ENCODE measurements around the gene HCRTR2. TPM values are rescaled to one million over a fixed set of nuclear protein-coding genes. Genes with fewer than 3 reads are reported as not detected.

HCRTR2 gene
- total RNA-seq, 1 experiment from 2014 or later: not detected

GRCh38 chr6:55180258-55180657 is 5.9 kb downstream of the HCRTR2 start:
- POLR2A ChIA-PET (ENCODE audit: unreplicated experiment): no interaction called here
- CTCF ChIA-PET: interaction anchor here (0.5 kb wide), 1 partner anchor 1044 kb away, joined by 3 read pairs; no protein-coding TSS in a partner anchor
- no peak for DNase-seq

GRCh38 chr6:55182016-55182650 is 7.8 kb downstream of the HCRTR2 start:
- intact Hi-C loops (cut with micrococcal nuclease): no loop called here
- no peaks in the 10 kb centered on the region for H3K36me3 ChIP-seq (ENCODE audit: low read depth, low read length)
- H3K27me3 ChIP-seq (ENCODE audit: low read length): peaks cover 7% of the 10 kb centered on the region; the same call in 1 of the 2 replicates
- ATAC-seq (no peak), DNase-seq (no peak)
- H3K9me2 ChIP-seq (replicated peaks; ENCODE audit: low read length): no peaks in the 10 kb centered on the region
- H3K79me2 ChIP-seq (ENCODE audit: low read length): no peaks in the 10 kb centered on the region
- no peak overlapping the region for H3K27ac ChIP-seq (ENCODE audit: low read length)
- H4K20me1 ChIP-seq (ENCODE audit: low read length): no peaks in the 10 kb centered on the region
- no peaks in the 10 kb centered on the region for H3K9me3 ChIP-seq (ENCODE audit: low read length)
- CTCF ChIA-PET: no interaction called here
- H3K4me3 ChIP-seq (ENCODE audit: low read length): no peak overlapping the region
- no peaks in the 10 kb centered on the region for H3F3A ChIP-seq (ENCODE audit: low read length, unreplicated experiment)
- H3K4me2 ChIP-seq (ENCODE audit: low read length): no peak overlapping the region
- BruUV-seq (replicated peaks): no TSS peak
- H2AFZ ChIP-seq (ENCODE audit: low read length): no peak overlapping the region
- H3K4me1 ChIP-seq (ENCODE audit: insufficient read depth, low read length): no peaks in the 10 kb centered on the region
- POLR2A ChIA-PET (ENCODE audit: unreplicated experiment): no interaction called here
- TF ChIP-seq EZH2phosphoT487 (IDR thresholded peaks at IDR 0.05; ENCODE audit: borderline replicate concordance, low read length): no peak
- no peak for TF ChIP-seq EZH2 (IDR thresholded peaks at IDR 0.05; ENCODE audit: low read length, unreplicated experiment)
- TF ChIP-seq CTCF (conservative IDR thresholded peaks at IDR 0.05; ENCODE audit: low read depth, low read length): no peak
- no peak overlapping the region for H3K9ac ChIP-seq (ENCODE audit: low read length)

More at GRCh38 chr6:55180258-55180657, 5.9 kb downstream of the HCRTR2 start:
- H3K4me3 ChIP-seq (ENCODE audit: low read length): no peak overlapping the region
- no peaks in the 10 kb centered on the region for H3K4me1 ChIP-seq (ENCODE audit: insufficient read depth, low read length)
- no peak for TF ChIP-seq EZH2phosphoT487 (IDR thresholded peaks at IDR 0.05; ENCODE audit: borderline replicate concordance, low read length)
- TF ChIP-seq EZH2 (IDR thresholded peaks at IDR 0.05; ENCODE audit: low read length, unreplicated experiment): no peak
- TF ChIP-seq CTCF (conservative IDR thresholded peaks at IDR 0.05; ENCODE audit: low read depth, low read length): no peak
- H2AFZ ChIP-seq (ENCODE audit: low read length): no peak overlapping the region
- no TSS peak for BruUV-seq (replicated peaks)
- H3K27ac ChIP-seq (ENCODE audit: low read length): no peak overlapping the region
- no peaks in the 10 kb centered on the region for H3F3A ChIP-seq (ENCODE audit: low read length, unreplicated experiment)
- H3K9ac ChIP-seq (ENCODE audit: low read length): no peak overlapping the region
- no peaks in the 10 kb centered on the region for H3K79me2 ChIP-seq (ENCODE audit: low read length)
- no peak for ATAC-seq
- H3K9me3 ChIP-seq (ENCODE audit: low read length): no peaks in the 10 kb centered on the region
- intact Hi-C loops (cut with micrococcal nuclease): no loop called here
- no peaks in the 10 kb centered on the region for H4K20me1 ChIP-seq (ENCODE audit: low read length)
- no peaks in the 10 kb centered on the region for H3K9me2 ChIP-seq (replicated peaks; ENCODE audit: low read length)
- H3K27me3 ChIP-seq (ENCODE audit: low read length): peaks cover 20% of the 10 kb centered on the region
- H3K36me3 ChIP-seq (ENCODE audit: low read depth, low read length): no peaks in the 10 kb centered on the region
- no peak overlapping the region for H3K4me2 ChIP-seq (ENCODE audit: low read length)

GRCh38 chr6:55184782-55185530 is 10.6 kb downstream of the HCRTR2 start:
- Histone ChIP-seq H3F3A (ENCODE audit: low read length, unreplicated experiment) (no peaks in the 10 kb centered on the region), H4K20me1 (ENCODE audit: low read length) (no peaks in the 10 kb centered on the region), H2AFZ (ENCODE audit: low read length) (no peak overlapping the region), H3K4me2 (ENCODE audit: low read length) (no peak overlapping the region), H3K79me2 (ENCODE audit: low read length) (no peaks in the 10 kb centered on the region), H3K27ac (ENCODE audit: low read length) (no peak overlapping the region), H3K27me3 (ENCODE audit: low read length) (peaks cover 7% of the 10 kb centered on the region; the same call in 1 of the 2 replicates), H3K4me1 (ENCODE audit: insufficient read depth, low read length) (no peaks in the 10 kb centered on the region), H3K9ac (ENCODE audit: low read length) (no peak overlapping the region), H3K36me3 (ENCODE audit: low read depth, low read length) (no peaks in the 10 kb centered on the region), H3K9me3 (ENCODE audit: low read length) (no peaks in the 10 kb centered on the region), H3K9me2 (replicated peaks; ENCODE audit: low read length) (no peaks in the 10 kb centered on the region), H3K4me3 (ENCODE audit: low read length) (no peak overlapping the region)
- intact Hi-C loops (cut with micrococcal nuclease): no loop called here
- DNase-seq: no peak
- CTCF ChIA-PET: no interaction called here
- no peak for TF ChIP-seq EZH2 (IDR thresholded peaks at IDR 0.05; ENCODE audit: low read length, unreplicated experiment)
- TF ChIP-seq CTCF (conservative IDR thresholded peaks at IDR 0.05; ENCODE audit: low read depth, low read length): no peak
- TF ChIP-seq EZH2phosphoT487 (IDR thresholded peaks at IDR 0.05; ENCODE audit: borderline replicate concordance, low read length): no peak
- BruUV-seq (replicated peaks): no TSS peak
- POLR2A ChIA-PET (ENCODE audit: unreplicated experiment): no interaction called here
- no peak for ATAC-seq
